Activated naive CD4-positive, alpha-beta T cell treated with anti-CD3 and anti-CD28 coated beads for 36 hours (primary cell): ENCODE results near the gene UBE2L6. TPM values are rescaled to one million over a fixed set of nuclear protein-coding genes. Genes with fewer than 3 reads are reported as not detected.

Experiments
- CTCF ChIA-PET: fragments of 350-600 bp; sonication (Branson Sonifier 250); formaldehyde crosslinking; loops from one replicate; lab custom pipeline; 2021; ENCODE audit warnings: antibody characterized with exemption; lab: Charles Lee
- DNase-seq: peaks from one replicate; pipeline ENCODE4 v3.0.0-alpha.2; 2020
- H3K27ac Mint-ChIP-seq: one replicate; pipeline ENCODE4 v1.8.0; 2021; ENCODE audit warnings: mild to moderate bottlenecking, mixed read lengths
- H3K27me3 Mint-ChIP-seq: one replicate; pipeline ENCODE4 v1.8.0; 2021; ENCODE audit warnings: low read depth, mixed read lengths
- H3K36me3 Mint-ChIP-seq: one replicate; pipeline ENCODE4 v1.8.0; 2021; ENCODE audit warnings: low read depth, mixed read lengths
- H3K4me1 Mint-ChIP-seq: one replicate; pipeline ENCODE4 v1.8.0; 2021; ENCODE audit warnings: low read depth, mixed read lengths
- H3K4me3 Mint-ChIP-seq: one replicate; pipeline ENCODE4 v1.8.0; 2021; ENCODE audit warnings: mild to moderate bottlenecking, moderate library complexity, mixed read lengths
- H3K9me3 Mint-ChIP-seq: one replicate; pipeline ENCODE4 v1.8.0; 2021; ENCODE audit warnings: mixed read lengths
- intact Hi-C: fragments of 100-400 bp; cut with micrococcal nuclease; formaldehyde crosslinking; loops from one replicate; pipeline ENCODE4 v1.15.1; 2023
- total RNA-seq, 2 experiments: library from RNA; stranded (reverse); gene quantifications; one replicate each; pipeline ENCODE4 v1.2.3, GENCODE V29; 2021

Gene UBE2L6
- total RNA-seq: 100 to 1,000 TPM; 187 to 194 TPM

DNA sequence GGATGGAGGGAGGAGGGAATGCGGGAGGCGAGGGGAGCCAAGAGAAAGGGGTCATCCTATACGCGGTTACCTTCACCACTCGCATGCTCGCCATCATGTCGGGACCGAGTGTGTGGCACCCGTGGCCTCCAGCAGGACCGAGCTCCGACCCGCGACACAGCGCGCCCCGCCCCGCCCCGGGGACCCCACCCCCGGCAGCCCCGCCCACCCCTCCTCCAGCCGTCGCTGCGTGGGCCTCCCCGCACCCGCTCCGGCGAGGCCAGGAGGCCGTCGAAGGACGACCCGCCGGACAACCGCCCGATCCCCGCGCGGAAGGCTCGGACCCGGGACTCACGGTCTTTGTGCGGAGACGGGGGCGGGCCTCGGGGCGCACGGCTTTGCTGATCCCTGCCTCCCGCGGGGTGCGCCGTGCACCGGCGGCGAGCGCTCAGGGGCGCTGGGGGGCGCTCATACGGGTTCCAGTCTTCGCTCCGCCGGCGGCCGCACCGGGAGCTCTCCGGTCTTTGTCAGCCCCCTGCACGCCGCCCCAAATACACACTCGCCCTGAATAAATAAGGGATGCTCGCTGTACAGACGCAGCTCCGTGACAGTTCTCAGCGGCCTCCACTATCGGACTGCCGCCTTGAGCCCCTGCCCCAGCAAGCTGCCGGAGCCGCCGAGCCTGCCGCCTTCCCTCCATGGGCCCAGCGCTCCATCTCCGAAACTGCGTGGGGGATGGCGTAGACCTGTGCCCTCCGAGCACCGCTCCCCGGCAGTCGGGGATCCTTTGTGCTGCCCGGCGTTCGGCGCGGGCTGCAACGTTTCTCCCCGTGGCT lies at the start of gene UBE2L6:
UBE2L6 (minus strand) TSS at position 158 of the 815 bp plus-strand sequence; CDS start at position 97, 61 bp downstream.
- DNase-seq: peak; percentile 66
- intact Hi-C loops: loop anchor here (1.0 to 5.0 kb wide), 10 partner anchors 74 to 1575 kb away; partner anchors contain the start of genes FAM111A, SSRP1 and ZFP91
- CTCF ChIA-PET: interaction anchor here (0.7 to 9.5 kb wide), 30 partner anchors 8 to 233 kb away, joined by 3 to 258 read pairs (median 4); partner anchors contain the start of gene YPEL4
- H3K36me3 Mint-ChIP-seq: peaks cover 16% of the 10 kb centered on the region
- no peaks in the 10 kb centered on the region for H3K9me3 Mint-ChIP-seq
- peaks cover 39% of the 10 kb centered on the region for H3K4me1 Mint-ChIP-seq
- peak within 1 kb of the TSS; percentile 97 for H3K4me3 Mint-ChIP-seq
- H3K27me3 Mint-ChIP-seq: no peaks in the 10 kb centered on the region
- peak within 1 kb of the TSS; percentile 96 for H3K27ac Mint-ChIP-seq

DNA sequence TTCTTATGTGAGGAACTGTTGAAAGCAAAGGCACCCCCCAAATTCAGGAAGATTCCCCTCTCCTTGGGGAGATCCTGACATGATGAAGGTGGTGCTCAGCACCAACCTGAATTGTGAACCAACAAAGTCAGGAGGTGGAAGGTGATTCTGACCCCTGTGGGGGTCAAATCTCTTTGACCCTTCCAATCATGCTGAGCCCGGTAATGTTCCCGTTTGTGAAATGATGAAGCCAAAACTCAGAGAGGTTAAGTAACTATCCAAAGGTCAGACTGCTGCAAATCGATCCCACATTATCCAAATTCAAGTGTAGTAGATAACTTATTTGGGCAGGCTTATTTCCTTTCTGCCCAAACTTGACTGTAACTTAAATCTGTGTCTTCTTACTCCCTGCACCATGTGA lies 49.1 kb upstream of the UBE2L6 start:
- DNase-seq: no peak
- H3K4me3 Mint-ChIP-seq: no peak overlapping the region
- no peaks in the 10 kb centered on the region for H3K36me3 Mint-ChIP-seq
- intact Hi-C loops: no loop called here
- no peaks in the 10 kb centered on the region for H3K4me1 Mint-ChIP-seq
- H3K27ac Mint-ChIP-seq: no peak overlapping the region
- CTCF ChIA-PET: no interaction called here
- peaks cover 11% of the 10 kb centered on the region for H3K9me3 Mint-ChIP-seq
- no peaks in the 10 kb centered on the region for H3K27me3 Mint-ChIP-seq

GRCh38 chr11:57615308-57615707 lies 47.8 kb upstream of the UBE2L6 start:
- no peaks in the 10 kb centered on the region for H3K36me3 Mint-ChIP-seq
- H3K4me1 Mint-ChIP-seq: no peaks in the 10 kb centered on the region
- CTCF ChIA-PET: no interaction called here
- DNase-seq: no peak
- no peaks in the 10 kb centered on the region for H3K27me3 Mint-ChIP-seq
- no peak overlapping the region for H3K4me3 Mint-ChIP-seq
- H3K9me3 Mint-ChIP-seq: peaks cover 7% of the 10 kb centered on the region
- intact Hi-C loops: no loop called here
- no peak overlapping the region for H3K27ac Mint-ChIP-seq

DNA sequence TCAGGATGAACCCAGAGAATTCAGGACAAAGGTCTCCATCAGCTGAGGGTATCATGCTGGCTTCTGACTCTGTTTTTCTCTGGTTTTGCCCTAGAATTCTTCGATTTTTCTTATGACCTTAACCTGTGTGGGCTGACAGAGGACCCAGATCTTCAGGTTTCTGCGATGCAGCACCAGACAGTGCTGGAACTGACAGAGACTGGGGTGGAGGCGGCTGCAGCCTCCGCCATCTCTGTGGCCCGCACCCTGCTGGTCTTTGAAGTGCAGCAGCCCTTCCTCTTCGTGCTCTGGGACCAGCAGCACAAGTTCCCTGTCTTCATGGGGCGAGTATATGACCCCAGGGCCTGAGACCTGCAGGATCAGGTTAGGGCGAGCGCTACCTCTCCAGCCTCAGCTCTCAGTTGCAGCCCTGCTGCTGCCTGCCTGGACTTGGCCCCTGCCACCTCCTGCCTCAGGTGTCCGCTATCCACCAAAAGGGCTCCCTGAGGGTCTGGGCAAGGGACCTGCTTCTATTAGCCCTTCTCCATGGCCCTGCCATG lies 46.8 kb upstream of the UBE2L6 start:
- no peaks in the 10 kb centered on the region for H3K27me3 Mint-ChIP-seq
- H3K27ac Mint-ChIP-seq: no peak overlapping the region
- CTCF ChIA-PET: interaction anchor here (0.7 to 1.4 kb wide), 3 partner anchors 30 to 130 kb away, joined by 3 read pairs; no protein-coding TSS in a partner anchor
- no peak overlapping the region for H3K4me3 Mint-ChIP-seq
- intact Hi-C loops: no loop called here
- no peak for DNase-seq
- peaks cover 2% of the 10 kb centered on the region for H3K9me3 Mint-ChIP-seq
- H3K4me1 Mint-ChIP-seq: no peaks in the 10 kb centered on the region
- H3K36me3 Mint-ChIP-seq: no peaks in the 10 kb centered on the region

GRCh38 chr11:57610170-57610569 lies 42.7 kb upstream of the UBE2L6 start:
- Mint-ChIP-seq H3K27me3 (no peaks in the 10 kb centered on the region), H3K4me3 (no peak overlapping the region), H3K4me1 (no peaks in the 10 kb centered on the region), H3K36me3 (no peaks in the 10 kb centered on the region), H3K27ac (no peak overlapping the region), H3K9me3 (no peaks in the 10 kb centered on the region)
- intact Hi-C loops: no loop called here
- no peak for DNase-seq
- CTCF ChIA-PET: interaction anchor here (0.7 to 1.3 kb wide), 2 partner anchors 22 to 116 kb away, joined by 3 to 4 read pairs; no protein-coding TSS in a partner anchor

GRCh38 chr11:57605028-57605420 lies 37.6 kb upstream of the UBE2L6 start:
- Mint-ChIP-seq H3K27me3 (peaks cover 2% of the 10 kb centered on the region), H3K4me1 (no peaks in the 10 kb centered on the region), H3K36me3 (no peaks in the 10 kb centered on the region), H3K4me3 (no peak overlapping the region), H3K27ac (no peak overlapping the region), H3K9me3 (no peaks in the 10 kb centered on the region)
- no peak for DNase-seq
- CTCF ChIA-PET: interaction anchor here (0.6 to 1.8 kb wide), 8 partner anchors 30 to 804 kb away, joined by 3 to 9 read pairs (median 4); partner anchors contain the start of gene UBE2L6
- intact Hi-C loops: no loop called here

- Mint-ChIP-seq H3K4me3 (no peak overlapping the region), H3K9me3 (no peaks in the 10 kb centered on the region), H3K27me3 (peaks cover 2% of the 10 kb centered on the region), H3K27ac (no peak overlapping the region), H3K4me1 (no peaks in the 10 kb centered on the region), H3K36me3 (no peaks in the 10 kb centered on the region)
- intact Hi-C loops: no loop called here
- no peak for DNase-seq
- CTCF ChIA-PET: interaction anchor here (0.6 to 1.8 kb wide), 7 partner anchors 30 to 758 kb away, joined by 3 to 9 read pairs (median 5); partner anchors contain the start of gene UBE2L6
Observed at GRCh38 chr11:57604296-57605027, 37.0 kb upstream of the UBE2L6 start.

GRCh38 chr11:57601297-57601696 lies 33.8 kb upstream of the UBE2L6 start:
- Mint-ChIP-seq H3K27me3 (peaks cover 17% of the 10 kb centered on the region), H3K9me3 (no peaks in the 10 kb centered on the region), H3K4me1 (peaks cover 3% of the 10 kb centered on the region), H3K36me3 (no peaks in the 10 kb centered on the region), H3K4me3 (no peak overlapping the region), H3K27ac (no peak overlapping the region)
- intact Hi-C loops: no loop called here
- DNase-seq: no peak
- CTCF ChIA-PET: interaction anchor here (0.6 to 0.9 kb wide), 2 partner anchors 144 to 229 kb away, joined by 3 to 5 read pairs; no protein-coding TSS in a partner anchor

DNA sequence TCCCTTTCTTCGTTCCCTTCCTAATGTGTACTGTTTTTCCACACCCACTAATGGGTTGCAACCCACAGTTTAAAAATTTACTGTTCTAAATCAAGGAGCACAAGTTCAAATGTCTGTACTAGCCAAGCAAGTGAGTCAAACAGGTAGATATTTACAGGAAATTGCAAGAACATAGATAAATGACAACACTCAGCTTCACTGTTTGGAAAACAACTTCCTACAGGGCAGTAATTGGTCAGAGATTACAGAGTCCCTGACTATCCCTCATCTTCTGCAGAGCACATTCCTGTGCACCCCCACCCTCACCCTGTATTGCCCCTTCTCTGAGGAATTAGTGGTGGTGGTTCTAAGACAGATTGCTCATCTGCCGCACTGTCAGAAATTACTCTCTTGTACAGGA lies 31.9 kb upstream of the UBE2L6 start:
- H3K9me3 Mint-ChIP-seq: no peaks in the 10 kb centered on the region
- no peaks in the 10 kb centered on the region for H3K36me3 Mint-ChIP-seq
- peaks cover 17% of the 10 kb centered on the region for H3K27me3 Mint-ChIP-seq
- no peak for DNase-seq
- no peak overlapping the region for H3K27ac Mint-ChIP-seq
- CTCF ChIA-PET: no interaction called here
- peaks cover 3% of the 10 kb centered on the region for H3K4me1 Mint-ChIP-seq
- no peak overlapping the region for H3K4me3 Mint-ChIP-seq
- intact Hi-C loops: no loop called here

DNA sequence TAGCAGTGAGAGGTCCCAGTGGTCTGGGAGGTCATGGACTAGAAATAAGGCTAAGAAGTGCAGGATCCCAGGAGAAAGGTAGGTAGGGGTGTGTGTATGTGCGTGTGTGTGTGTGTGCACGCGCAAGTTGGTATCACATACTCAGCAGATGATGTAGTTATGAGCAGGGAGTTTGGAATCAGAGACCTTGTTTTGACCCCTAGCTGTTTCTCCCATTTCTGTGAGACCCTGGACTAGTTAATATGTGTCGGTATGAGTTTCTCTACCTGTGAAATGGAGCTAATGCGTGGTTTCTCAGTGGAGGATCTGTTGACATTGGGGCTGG lies 31.3 kb upstream of the UBE2L6 start:
- H3K27me3 Mint-ChIP-seq: peaks cover 17% of the 10 kb centered on the region

GRCh38 chr11:57597916-57598830 lies 30.7 kb upstream of the UBE2L6 start:
- H3K36me3 Mint-ChIP-seq: no peaks in the 10 kb centered on the region
- intact Hi-C loops: no loop called here
- H3K27ac Mint-ChIP-seq: no peak overlapping the region
- H3K4me1 Mint-ChIP-seq: peaks cover 3% of the 10 kb centered on the region
- DNase-seq: no peak
- CTCF ChIA-PET: interaction anchor here (0.9 kb wide), 1 partner anchor 9 kb away, joined by 3 read pairs; no protein-coding TSS in a partner anchor
- H3K4me3 Mint-ChIP-seq: no peak overlapping the region
- peaks cover 17% of the 10 kb centered on the region for H3K27me3 Mint-ChIP-seq
- no peaks in the 10 kb centered on the region for H3K9me3 Mint-ChIP-seq

More for the DNA sequence above, 31.3 kb upstream of the UBE2L6 start:
- H3K36me3 Mint-ChIP-seq: no peaks in the 10 kb centered on the region
- no peak overlapping the region for H3K27ac Mint-ChIP-seq
- no peak for DNase-seq
- intact Hi-C loops: no loop called here
- CTCF ChIA-PET: interaction anchor here (0.9 kb wide), 1 partner anchor 8 kb away, joined by 3 read pairs; no protein-coding TSS in a partner anchor
- H3K9me3 Mint-ChIP-seq: no peaks in the 10 kb centered on the region
- peaks cover 3% of the 10 kb centered on the region for H3K4me1 Mint-ChIP-seq
- H3K4me3 Mint-ChIP-seq: no peak overlapping the region
